CD4-positive, alpha-beta T cell treated with Interleukin-21 for 1 hour (primary cell): ENCODE results near the gene PRSS21.

Experiments
- DNase-seq: peaks from one replicate; pipeline ENCODE4 v3.0.0-alpha.2; 2020

The PRSS21 gene

DNA sequence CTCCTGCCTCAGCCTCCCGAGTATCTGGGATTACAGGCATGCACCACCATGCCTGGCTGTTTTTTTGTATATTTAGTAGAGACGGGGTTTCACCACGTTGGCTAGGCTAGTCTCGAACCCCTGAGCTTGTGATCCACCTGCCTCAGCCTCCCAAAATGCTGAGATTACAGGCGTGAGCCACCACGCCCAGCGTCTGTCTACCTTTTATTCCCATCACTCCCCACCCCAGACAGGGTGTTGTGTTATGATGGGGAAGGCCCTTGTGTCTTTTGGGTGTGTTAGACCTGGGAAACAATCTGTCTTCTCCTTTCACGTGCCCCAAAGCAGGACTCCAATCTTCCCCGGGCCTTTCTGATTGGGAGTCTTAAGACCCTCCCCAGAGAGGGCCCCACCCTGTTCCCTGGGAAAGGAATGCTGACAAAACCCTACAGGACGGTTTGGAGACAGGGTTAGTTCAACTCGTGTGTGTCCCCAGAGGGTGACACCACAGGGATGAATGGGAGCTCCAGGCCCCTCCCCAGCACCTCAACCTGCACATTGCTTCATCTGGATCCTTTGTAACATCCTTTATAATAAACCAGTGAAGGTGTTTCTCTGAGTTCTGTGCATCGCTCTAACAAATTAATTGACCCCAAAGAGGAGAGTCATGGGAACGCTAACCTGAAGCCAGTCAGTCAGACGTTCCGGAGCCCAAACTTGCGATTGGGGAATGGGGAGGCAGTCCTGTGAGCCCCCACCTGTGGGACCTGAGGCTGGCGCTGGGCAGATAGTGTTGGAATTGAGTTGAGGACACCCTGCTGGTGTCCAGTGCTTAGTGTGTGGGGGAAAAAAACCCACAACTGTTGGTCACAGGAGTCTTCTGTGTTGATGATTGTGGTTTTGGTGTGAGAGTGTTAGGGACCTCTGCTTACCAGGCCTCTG lies 36.8 kb upstream of the PRSS21 start:
- no peak for DNase-seq

DNA sequence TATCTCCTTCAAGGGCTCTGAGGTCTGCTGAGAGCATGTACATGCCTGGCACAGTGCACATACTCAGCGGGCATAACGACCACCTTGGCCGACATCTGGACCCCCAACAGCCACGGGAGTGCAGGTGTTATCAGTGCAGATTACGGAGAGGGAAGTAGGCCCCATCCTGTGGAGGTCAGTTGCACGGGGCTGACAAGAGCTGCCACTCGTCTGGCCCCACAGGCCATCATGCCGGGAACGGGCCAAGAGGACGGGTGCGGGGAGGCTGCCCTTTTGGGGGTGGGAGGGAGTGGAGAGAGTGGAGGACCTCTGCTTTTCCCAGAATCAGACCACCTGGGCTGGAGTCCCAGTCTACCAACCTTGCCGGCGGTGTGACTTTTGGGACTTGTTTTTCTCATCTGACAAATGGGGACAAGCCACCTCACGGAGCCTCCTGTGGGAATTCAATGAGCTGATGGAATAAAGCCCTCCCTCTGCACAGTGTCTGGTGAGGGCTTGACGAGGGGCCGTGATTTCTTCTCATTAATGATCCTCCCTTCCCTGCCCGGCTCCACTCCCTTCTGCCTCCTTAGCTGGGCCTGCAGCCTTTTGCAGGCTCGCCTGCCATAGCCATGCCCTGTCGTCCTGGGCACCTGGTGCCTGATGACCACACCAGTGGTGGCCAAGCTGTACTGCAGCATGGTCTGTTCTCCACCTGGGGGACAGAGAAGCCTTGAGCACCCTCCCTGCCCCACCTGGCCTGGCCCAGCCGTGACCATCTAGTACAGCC lies 34.3 kb upstream of the PRSS21 start:
- DNase-seq = no peak

DNA sequence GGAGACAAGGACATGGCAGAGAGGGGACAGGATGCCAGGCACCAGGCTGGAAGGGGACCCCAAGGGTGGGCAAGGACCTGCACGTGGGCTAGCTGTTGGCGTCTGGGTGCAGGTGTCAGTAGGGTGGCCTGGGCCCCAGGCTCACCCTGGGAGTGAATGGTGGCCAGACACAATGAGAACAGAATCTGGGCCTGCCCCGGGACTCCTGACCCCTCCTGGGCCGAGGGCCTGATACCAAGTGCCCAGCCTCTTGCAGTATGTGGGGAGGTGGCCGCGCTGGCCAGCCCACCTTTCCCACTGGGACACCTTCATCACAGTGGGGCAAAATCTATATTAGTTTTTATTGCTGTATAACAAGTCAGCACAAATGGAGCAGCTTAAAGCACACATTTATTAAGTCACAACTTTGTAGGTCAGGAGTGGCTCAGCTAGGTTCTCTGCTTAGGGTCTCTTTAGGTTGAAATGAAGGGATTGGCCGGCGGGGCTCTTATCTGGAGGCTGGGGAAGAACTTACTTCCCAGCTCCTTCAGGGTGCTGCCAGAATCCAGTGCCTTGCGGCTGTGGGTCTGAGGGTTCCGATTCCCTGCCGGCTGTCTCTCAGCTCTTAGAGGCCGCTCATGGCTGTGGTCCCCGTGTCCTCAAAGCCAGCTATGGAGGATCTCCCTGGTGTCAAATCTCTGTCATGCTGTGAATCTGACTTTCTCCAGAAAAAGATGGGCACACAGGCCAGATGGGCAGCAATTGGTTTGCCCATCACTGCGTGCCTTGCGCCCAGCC lies 33.3 kb upstream of the PRSS21 start:
- DNase-seq = no peak

DNA sequence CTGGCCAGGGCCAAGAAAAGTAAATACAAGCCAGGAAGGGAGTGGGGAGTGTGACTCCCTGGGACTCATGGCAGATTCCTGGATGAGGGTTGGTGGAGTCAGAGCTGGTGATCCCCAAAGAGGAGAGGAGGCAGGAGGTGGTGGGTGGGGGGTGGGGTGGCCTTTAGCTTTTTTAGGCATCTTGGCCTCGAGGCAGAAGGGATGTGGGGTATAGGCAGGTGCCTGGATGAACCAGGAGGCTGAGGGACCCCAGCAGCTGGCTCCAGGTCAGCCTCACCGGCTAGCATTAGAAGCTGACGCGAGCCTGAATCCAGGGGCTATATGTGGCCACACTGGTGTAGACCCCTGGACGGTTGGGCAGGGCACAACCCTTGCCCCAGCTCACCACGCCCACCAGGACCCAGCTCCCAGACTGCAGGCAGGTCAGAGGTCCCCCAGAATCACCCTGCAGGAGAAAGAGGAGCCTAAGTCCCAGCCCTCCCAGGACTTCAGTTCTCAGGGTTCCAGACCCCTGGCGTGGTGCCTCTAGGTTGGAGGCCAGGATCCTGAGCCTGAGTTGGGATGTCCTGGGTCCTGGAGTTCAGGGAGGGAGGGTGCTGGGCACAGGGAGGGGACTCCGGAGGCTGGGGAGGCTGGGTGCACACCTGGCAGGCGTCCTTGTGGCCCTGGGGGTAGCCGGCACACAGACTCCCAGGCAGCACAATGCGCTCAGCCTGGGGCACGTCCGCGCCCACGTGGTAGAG lies 32.5 kb upstream of the PRSS21 start:
- no peak for DNase-seq

DNA sequence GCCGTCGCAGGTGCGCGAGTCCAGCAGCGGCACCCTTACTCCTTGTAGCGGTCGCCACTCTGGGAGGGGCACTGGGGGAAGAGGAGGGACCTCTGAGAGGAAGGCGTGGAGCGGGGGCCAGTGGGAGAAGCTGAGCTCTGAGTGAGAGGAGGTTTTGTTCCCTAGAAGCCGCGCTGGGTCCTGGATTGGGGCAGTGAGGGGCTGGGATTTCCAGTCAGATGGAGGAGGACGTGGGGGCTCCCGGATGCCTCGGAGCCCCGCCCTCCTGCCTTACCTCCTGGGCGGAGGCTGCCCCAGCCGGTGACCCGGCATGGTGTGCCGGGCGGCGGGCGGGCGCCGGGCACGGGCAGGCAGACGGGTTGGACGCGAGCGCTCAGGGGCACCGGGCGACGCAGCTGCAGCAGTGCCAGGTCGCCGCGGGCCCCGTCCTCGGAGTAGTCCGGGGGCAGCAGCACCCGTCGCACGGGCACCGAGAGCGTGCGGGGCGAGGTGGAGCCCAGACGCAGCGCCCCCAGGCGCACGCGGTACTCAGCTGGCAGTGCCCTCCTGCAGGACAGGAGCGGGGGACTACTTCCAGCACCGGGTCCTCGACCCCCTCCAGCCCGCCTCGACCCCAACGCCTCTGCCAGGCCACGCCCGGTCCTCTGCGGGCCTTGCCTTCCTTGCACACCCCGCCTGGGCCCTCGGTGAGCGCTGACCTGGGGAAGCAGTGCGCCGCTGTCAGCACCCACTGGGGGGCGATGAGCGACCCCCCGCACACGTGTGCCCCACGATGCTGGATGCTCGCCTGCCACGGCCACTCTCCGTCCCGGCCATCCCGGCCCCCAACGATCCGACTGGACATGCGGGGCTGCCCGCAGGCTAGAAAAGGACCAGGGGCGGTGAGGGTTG lies 31.7 kb upstream of the PRSS21 start:
- DNase-seq = peak; percentile 35

DNA sequence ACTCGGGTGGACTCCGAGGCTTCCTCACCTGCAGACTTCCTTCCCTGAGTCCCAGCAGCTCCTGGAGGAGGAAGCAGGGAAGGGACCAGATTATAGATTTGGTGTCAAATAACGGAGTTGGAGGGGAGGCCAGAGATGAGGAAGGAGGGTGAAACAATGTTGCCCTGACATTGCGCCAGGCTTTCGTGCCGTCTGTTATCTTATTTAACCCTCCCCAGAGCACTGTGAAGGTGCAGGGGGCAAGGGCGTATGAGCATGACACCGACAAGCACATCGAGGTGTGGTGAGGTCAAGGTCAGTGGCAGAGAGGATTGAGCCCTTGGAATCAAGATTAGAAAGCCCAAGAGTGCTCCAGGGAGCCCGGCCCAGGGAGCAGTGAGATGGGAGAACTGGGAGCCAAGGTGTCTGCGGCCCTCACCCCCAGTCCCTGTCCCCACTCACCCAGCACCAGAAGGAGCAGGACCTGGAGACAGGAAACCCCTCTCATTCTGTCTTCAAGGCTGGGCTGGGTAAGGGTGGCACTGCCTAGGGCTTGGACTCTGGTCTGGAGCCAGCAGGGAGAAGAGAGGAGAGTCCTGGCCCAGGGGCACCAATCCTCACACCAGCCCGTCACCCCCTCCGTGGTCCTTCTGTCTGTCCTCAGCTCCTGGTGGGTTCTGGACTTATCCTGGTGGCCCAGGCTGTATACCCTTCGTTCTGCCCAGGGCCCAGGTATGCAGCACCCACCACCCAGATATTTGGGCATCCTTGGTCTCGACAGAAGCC lies 30.8 kb upstream of the PRSS21 start:
- no peak for DNase-seq

DNA sequence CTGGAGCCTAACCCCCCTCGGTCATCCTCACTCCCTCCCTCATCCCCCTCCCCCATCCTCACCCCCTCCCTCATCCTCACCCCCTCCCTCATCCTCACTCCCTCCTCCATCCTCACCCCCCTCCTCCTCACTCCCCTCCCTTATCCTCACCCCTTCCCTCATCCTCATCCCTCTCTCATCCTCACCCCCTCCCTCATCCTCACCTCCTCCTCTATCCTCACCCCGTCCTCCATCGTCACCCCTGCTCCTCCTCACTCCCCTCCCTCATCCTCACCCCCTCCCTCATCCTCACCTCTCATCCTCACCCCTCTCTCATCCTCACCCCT lies 30.2 kb upstream of the PRSS21 start:
- DNase-seq = no peak

DNA sequence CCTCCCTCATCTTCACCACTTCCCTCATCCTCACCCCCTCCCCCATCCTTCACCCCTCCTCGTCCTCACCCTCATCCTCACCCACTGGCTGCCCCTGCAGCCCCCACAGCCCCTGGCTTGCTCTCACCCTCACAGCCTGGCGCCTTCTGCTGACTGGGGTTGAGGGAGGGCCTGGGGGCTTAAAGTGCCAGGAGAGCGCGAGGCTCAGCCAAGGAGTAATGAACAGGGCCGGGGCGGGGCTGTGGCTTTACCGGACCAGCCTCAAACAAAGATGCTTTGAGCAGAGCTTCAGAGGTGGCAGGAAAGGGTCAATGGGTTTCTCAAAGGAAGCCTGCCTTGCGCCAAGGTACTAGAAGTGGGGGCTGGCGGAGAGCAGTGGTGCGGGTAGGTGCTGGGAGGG lies 29.6 kb upstream of the PRSS21 start, which contains the start of gene PRSS33:
Gene PRSS33 (minus strand): TSS at position 155 of the 400 bp plus-strand sequence. CDS start 1,013 bp downstream, outside the sequence.
- DNase-seq = no peak

DNA sequence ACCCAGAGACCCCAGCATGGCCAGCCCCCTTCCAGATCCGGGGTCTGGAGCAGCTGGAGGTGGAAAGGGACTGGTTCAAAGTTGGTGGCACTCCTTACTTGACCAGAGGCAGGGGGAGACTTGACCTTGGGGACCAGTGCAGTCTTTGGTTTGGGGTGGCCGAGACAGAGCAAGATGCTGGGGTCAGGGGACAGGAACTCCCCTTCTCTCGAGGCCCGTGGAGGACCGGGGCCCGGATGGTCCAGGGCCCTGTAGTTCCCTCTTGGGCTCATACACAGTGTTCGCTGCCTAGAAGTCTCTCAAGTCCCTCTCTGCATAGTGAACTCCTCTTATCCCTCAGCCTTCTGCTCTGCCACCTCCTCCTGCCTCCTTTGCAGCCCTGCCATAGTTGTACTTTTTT lies 29.1 kb upstream of the PRSS21 start:
- DNase-seq = no peak

DNA sequence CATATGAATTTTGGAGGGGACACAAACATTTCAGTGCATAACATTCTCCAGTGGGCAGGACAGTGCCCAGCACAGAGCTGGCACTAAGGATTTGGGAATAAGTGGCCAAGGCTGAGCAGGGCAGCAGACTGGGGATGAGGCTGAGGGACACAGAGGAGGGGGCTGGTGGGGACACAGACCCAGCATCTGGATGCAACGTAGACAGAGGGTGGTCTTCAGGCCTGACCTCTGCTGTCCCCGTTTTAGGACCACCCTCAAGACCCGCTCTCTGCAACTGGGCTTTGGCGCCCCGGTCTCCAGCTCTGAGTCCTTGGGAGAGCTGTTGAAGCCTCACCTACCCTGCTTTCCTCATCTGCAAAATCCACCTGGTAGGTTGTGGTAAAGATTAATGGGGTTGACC lies 26.4 kb upstream of the PRSS21 start:
- DNase-seq = no peak

DNA sequence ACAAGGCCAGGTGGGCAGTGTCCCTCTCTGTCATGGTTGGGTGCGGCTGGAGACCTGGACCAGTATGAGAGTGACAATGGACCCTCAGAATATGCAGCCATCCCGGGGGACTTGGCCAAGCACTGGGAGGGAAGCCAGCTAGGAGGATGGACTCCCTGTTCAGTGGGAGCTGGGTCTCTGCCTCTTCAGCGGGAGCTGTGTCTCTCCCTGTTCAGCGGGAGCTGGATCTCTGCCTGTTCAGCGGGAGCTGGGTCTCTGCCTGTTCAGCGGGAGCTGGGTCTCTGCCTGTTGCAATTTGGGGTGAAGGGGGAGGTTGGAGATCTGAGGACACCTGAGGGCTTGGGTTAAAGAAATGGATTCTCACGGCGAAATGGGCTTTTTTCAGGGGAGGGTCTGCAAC lies 25.9 kb upstream of the PRSS21 start:
- no peak for DNase-seq

DNA sequence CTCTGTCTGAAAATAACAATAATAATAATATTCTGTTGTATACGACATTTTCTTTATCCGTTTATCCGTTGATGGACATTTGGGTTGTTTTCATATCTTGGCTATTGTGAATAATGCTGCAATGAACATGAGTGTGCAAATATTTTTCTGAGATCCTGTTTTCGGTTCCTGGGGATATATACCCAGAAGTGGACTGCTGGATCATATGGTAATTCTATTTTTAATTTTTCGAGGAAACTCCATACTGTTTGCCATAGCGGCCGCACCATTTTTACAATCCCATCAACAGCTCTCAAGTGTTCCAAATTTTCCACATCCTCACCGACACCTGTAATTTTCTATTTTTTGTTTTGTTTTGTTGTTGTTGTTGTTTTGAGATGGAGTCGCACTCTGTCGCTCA lies 24.1 kb upstream of the PRSS21 start:
- DNase-seq = no peak

DNA sequence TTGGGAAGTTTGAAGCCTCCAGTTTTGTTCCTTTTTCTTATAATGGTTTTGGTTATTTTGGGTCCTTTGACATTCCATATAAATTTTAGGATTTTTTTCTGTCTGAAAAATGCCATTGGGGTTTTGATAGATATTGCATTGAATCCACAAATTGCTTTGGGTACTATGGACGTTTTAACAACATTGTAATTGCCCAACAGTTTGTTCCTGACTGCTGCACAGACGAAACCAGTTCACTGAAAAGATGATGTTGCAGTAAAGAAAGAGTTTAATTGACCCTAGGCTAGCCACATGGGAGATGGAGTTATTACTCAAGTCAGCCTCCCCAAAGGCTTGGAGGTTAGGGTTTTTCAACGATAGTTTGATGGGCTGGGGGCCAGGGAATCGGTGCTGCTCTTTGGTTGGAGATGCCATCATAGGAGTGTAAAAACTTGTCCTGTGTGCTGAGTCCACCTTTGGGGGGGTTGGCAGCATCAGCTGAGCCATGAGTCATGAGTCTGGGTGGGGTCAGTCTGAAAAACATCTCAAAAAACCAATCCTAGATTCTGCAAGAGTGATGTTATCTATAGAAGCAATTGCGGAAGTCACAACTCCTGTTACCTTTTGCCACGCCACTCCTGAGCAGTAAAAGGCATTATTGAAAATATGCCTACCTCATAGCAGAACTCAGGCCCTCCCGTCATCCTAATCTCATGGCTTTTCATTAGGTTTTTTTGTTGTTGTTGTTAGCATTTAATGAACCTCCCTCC lies 21.5 kb upstream of the PRSS21 start:
- DNase-seq = no peak

DNA sequence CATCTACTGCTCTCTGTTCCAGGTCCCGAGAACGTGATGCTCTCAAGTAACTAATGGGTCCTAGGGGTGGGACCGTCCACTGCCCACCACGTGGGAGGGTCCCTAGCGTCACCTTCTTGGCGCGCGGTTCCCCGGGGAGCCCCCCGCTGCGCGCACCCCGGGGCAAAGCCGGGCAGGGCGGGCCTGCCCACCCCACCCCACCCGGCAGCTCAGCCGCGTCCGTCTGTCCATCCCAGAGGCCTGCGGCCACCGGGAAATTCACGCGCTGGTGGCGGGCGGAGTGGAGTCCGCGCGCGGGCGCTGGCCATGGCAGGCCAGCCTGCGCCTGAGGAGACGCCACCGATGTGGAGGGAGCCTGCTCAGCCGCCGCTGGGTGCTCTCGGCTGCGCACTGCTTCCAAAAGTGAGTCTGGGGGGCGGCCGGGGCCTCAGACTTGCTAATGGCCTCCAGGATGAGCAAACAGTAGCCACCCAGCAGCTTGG lies 18.3 kb upstream of the PRSS21 start:
- DNase-seq = no peak

DNA sequence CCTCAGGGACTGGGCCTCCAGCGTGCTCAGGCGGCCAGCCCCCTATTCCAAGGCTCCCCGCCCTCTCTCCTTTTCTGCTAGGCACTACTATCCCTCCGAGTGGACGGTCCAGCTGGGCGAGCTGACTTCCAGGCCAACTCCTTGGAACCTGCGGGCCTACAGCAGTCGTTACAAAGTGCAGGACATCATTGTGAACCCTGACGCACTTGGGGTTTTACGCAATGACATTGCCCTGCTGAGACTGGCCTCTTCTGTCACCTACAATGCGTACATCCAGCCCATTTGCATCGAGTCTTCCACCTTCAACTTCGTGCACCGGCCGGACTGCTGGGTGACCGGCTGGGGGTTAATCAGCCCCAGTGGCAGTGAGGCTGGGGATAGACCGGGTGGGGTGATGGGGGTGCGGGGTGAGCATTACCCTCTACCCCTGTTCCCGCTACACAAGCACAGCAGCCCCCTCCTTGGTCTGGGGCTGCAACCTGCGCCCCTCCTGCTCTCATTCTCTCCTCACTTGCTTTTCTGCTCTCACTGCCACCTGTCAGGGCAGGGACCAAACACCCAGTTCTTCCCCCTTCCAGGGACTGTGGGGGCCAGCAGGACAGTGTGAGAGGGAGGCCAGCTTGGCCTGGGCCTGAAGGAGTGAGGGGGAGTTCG lies 17.7 kb upstream of the PRSS21 start:
- no peak for DNase-seq

DNA sequence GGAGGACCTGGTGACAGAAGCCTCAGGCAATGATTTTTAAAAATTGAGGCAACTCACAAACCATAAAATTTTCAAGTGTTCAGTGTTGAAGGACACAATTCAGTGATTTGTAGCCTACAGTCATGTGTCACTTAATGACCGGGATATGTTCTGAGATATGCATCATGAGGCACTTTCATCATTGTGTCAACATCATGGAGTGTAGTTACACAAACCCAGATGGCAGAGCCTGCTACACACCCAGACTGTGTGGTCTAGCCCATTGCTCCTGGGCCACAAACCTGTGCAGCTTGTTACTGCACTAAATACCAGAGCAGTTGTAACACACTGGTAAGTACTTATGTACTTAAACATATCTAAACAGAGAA lies 17.2 kb upstream of the PRSS21 start:
- DNase-seq = no peak

DNA sequence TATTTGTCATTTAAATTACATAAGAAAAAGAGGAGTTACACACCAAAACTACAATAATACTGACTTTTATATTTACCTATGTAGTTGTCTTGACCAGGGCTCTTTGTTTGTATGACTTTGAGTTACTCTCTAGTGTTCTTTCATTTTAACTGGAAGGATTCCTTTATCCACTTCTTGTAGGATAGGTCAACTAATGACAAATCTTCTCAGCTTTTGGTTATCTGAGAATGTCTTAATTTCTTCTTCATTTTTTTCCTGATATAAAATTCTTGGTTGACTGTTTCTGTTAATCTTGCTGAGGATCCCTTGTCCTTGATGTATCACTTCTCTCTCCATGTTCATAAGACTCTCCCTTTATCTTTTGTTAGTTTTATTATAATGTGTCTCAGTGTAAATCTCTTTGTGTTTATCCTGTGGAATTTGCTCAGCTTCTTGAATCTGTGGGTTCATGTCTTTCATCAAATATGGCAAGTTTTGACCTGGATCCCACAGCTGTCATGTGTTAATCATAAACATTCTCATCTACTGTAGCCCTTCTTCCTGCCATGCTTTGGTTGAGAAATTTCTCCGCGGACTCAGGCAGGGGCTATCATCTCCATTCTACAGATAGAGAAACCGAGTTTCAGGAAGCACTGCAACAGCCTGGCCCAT lies 13.4 kb upstream of the PRSS21 start:
- no peak for DNase-seq

DNA sequence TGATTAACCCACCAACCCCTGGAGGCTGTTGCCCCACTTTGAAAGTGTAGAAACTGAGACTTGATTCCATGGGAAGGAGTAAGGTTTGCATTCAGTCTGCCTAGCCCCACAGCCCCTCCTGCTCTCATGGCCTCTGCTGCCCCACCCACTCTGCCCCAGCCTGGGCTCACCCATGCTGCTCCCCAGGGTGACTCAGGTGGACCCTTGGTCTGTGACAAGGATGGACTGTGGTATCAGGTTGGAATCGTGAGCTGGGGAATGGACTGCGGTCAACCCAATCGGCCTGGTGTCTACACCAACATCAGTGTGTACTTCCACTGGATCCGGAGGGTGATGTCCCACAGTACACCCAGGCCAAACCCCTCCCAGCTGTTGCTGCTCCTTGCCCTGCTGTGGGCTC lies 12.3 kb upstream of the PRSS21 start:
- DNase-seq = no peak

DNA sequence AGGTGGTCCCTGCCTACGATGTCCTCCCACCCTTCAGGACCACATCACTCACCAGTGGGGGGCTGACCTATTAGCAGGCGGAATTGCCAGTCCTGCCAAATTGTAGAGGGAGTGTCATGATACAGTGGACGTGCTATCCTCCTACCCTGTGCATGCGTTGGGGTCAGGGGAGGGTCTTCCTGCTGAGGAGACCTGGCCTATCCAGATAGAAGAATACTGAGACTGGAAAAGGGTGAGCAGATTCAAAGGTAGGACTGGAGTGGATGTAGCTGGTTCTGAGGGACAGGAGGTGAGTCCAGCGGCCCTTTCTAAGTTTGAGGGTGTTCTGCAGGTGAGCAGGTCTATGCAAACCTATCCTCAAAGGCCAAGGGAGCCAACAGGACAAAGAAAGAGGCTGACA lies 10.8 kb upstream of the PRSS21 start:
- DNase-seq = no peak
